ENCODE data around the gene IRAK2. TPM values are rescaled to one million over a fixed set of nuclear protein-coding genes. Genes with fewer than 3 reads are reported as not detected.

IRAK2 gene
- total and polyA plus RNA-seq, 4 donors = 2.9 to 33.1 (median 10.0) TPM

GRCh38 chr3:10198761-10199649 is 34.3 kb downstream of the IRAK2 start:
- no peak for DNase-seq
- TF ChIP-seq CTCF (IDR thresholded peaks at IDR 0.05; ENCODE audit: control extremely low read depth, extremely low read depth) = no peak
- Histone ChIP-seq H3K4me3 (no peak overlapping the region), H3K9ac (ENCODE audit: insufficient read depth in 1 of 2, low read length in 2 of 2) (no peak overlapping the region), H3K4me1 (ENCODE audit: control insufficient read depth in 5 of 5, insufficient read depth in 5 of 5, low read length in 5 of 5) (peaks cover 0 to 33% (median 0%) of the 10 kb centered on the region in 5 donors), H3K27ac (ENCODE audit: low read depth in 1 of 2, low read length in 1 of 2) (peak overlapping the region in 1 of 2 donors; percentile 37), H3K36me3 (ENCODE audit: control insufficient read depth in 4 of 4, insufficient read depth in 4 of 4, low read length in 4 of 4) (peaks cover 0 to 10% (median 0%) of the 10 kb centered on the region in 4 donors), H3K27me3 (ENCODE audit: control insufficient read depth in 3 of 3, insufficient read depth in 3 of 3, low read length in 2 of 3) (no peaks in the 10 kb centered on the region), H3K9me3 (ENCODE audit: control insufficient read depth in 4 of 4, insufficient read depth in 3 of 4, low read length in 3 of 4) (no peaks in the 10 kb centered on the region)
- ATAC-seq (ENCODE audit: insufficient read depth, low FRiP score) = peak; percentile 66
- 40 to 50% methylated on average over 12 of the region's 12 CpGs for WGBS, 2 donors

GRCh38 chr3:10204921-10205320 is 40.2 kb downstream of the IRAK2 start:
- H3K27me3 ChIP-seq (ENCODE audit: control insufficient read depth in 3 of 3, insufficient read depth in 3 of 3, low read length in 2 of 3) = no peaks in the 10 kb centered on the region
- H3K27ac ChIP-seq (ENCODE audit: low read depth in 1 of 2, low read length in 1 of 2) = peak overlapping the region in 1 of 2 donors; percentile 65
- H3K36me3 ChIP-seq (ENCODE audit: control insufficient read depth in 4 of 4, insufficient read depth in 4 of 4, low read length in 4 of 4) = peaks cover 0 to 20% (median 0%) of the 10 kb centered on the region in 4 donors
- DNase-seq (no peak), ATAC-seq (ENCODE audit: insufficient read depth, low FRiP score) (no peak)
- no peak for TF ChIP-seq CTCF (IDR thresholded peaks at IDR 0.05; ENCODE audit: control extremely low read depth, extremely low read depth)
- H3K9ac ChIP-seq (ENCODE audit: insufficient read depth in 1 of 2, low read length in 2 of 2) = no peak overlapping the region
- H3K9me3 ChIP-seq (ENCODE audit: control insufficient read depth in 4 of 4, insufficient read depth in 3 of 4, low read length in 3 of 4) = no peaks in the 10 kb centered on the region
- no peaks in the 10 kb centered on the region for H3K4me1 ChIP-seq (ENCODE audit: control insufficient read depth in 5 of 5, insufficient read depth in 5 of 5, low read length in 5 of 5)
- no peak overlapping the region for H3K4me3 ChIP-seq
- WGBS, 2 donors = 95 to 96% methylated on average over 2 of the region's 2 CpGs

- no peak overlapping the region for H3K4me3 ChIP-seq
- H3K27me3 ChIP-seq (ENCODE audit: control insufficient read depth in 3 of 3, insufficient read depth in 3 of 3, low read length in 2 of 3) = no peaks in the 10 kb centered on the region
- H3K9me3 ChIP-seq (ENCODE audit: control insufficient read depth in 4 of 4, insufficient read depth in 3 of 4, low read length in 3 of 4) = no peaks in the 10 kb centered on the region
- peak overlapping the region in 1 of 2 donors; percentile 65 for H3K27ac ChIP-seq (ENCODE audit: low read depth in 1 of 2, low read length in 1 of 2)
- DNase-seq (no peak), ATAC-seq (ENCODE audit: insufficient read depth, low FRiP score) (peak; percentile 61)
- no peak for TF ChIP-seq CTCF (IDR thresholded peaks at IDR 0.05; ENCODE audit: control extremely low read depth, extremely low read depth)
- peaks cover 0 to 18% (median 0%) of the 10 kb centered on the region in 4 donors for H3K36me3 ChIP-seq (ENCODE audit: control insufficient read depth in 4 of 4, insufficient read depth in 4 of 4, low read length in 4 of 4)
- H3K4me1 ChIP-seq (ENCODE audit: control insufficient read depth in 5 of 5, insufficient read depth in 5 of 5, low read length in 5 of 5) = no peaks in the 10 kb centered on the region
- 76 to 83% methylated on average over 7 of the region's 7 CpGs for WGBS, 2 donors
- no peak overlapping the region for H3K9ac ChIP-seq (ENCODE audit: insufficient read depth in 1 of 2, low read length in 2 of 2)
Observed at GRCh38 chr3:10205451-10206165, 40.9 kb downstream of the IRAK2 start.

Data from lung (tissue), 12 donors.